ENCODE measurements around the gene C10orf71. TPM values are rescaled to one million over a fixed set of nuclear protein-coding genes. Genes with fewer than 3 reads are reported as not detected.

Gene C10orf71
- total RNA-seq, 1 experiment from 2014 or later, result not detected

DNA sequence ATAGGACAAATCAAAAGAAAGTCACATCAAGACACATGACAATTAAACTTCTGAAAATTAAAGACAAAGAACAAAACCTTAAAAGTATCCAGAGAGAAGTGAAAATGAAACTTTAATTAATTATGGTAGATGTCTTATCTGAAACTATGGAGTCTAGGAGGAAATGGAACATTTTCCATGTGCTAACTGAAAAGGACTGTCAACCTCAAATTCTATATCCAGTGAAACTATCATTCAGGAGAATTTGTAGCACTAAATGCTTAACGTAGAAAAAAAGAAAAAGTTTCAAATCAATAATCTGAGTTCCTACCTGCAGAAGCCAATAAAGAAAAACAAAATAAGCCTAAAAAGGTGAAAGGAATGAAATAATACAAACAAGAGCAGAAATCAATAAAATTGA, 33.1 kb upstream of the C10orf71 start:
- TF ChIP-seq, protein P1, sequence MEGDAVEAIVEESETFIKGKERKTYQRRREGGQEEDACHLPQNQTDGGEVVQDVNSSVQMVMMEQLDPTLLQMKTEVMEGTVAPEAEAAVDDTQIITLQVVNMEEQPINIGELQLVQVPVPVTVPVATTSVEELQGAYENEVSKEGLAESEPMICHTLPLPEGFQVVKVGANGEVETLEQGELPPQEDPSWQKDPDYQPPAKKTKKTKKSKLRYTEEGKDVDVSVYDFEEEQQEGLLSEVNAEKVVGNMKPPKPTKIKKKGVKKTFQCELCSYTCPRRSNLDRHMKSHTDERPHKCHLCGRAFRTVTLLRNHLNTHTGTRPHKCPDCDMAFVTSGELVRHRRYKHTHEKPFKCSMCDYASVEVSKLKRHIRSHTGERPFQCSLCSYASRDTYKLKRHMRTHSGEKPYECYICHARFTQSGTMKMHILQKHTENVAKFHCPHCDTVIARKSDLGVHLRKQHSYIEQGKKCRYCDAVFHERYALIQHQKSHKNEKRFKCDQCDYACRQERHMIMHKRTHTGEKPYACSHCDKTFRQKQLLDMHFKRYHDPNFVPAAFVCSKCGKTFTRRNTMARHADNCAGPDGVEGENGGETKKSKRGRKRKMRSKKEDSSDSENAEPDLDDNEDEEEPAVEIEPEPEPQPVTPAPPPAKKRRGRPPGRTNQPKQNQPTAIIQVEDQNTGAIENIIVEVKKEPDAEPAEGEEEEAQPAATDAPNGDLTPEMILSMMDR (IDR thresholded peaks at IDR 0.05; ENCODE audit: unreplicated experiment), result no peak
- Mint-ChIP-seq H3K4me3 (ENCODE audit: unreplicated experiment) (no peak overlapping the region), H3K27me3 (ENCODE audit: insufficient read depth, unreplicated experiment) (peaks cover 84% of the 10 kb centered on the region), H3K9me3 (ENCODE audit: unreplicated experiment) (no peaks in the 10 kb centered on the region), H3K27ac (ENCODE audit: low read depth, unreplicated experiment) (no peak overlapping the region), H3K36me3 (ENCODE audit: insufficient read depth, unreplicated experiment) (no peaks in the 10 kb centered on the region), H3K4me1 (ENCODE audit: insufficient read depth, unreplicated experiment) (no peaks in the 10 kb centered on the region)
- intact Hi-C loops (cut with micrococcal nuclease), result no loop called here
- ChIA-PET POLR2A (no interaction called here), CTCF (no interaction called here)
- BruUV-seq (replicated peaks), result no TSS peak
- no peak for DNase-seq (ENCODE audit: unreplicated experiment)

DNA sequence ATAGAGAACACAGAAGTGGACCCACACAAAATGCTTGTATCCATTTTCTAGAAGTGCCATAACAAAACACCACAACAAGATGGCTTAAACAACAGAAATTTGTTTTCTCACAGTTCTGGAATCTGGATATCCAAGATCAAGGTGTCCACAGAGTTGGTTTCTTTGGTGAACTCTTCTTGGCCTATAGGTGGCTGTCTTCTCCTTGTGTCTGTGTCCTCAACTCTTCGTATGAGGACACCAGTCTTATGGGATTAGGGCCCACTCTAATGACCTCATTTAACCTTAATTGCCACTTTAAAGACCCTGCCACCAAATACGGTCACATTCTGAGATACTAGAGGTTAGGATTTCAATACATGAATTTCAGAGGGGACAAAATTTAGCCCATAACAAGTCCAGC, 30.8 kb upstream of the C10orf71 start:
- Mint-ChIP-seq H3K36me3 (ENCODE audit: insufficient read depth, unreplicated experiment) (no peaks in the 10 kb centered on the region), H3K9me3 (ENCODE audit: unreplicated experiment) (no peaks in the 10 kb centered on the region), H3K4me1 (ENCODE audit: insufficient read depth, unreplicated experiment) (no peaks in the 10 kb centered on the region), H3K27me3 (ENCODE audit: insufficient read depth, unreplicated experiment) (peaks cover 75% of the 10 kb centered on the region), H3K27ac (ENCODE audit: low read depth, unreplicated experiment) (no peak overlapping the region), H3K4me3 (ENCODE audit: unreplicated experiment) (no peak overlapping the region)
- TF ChIP-seq, protein P1 (IDR thresholded peaks at IDR 0.05; ENCODE audit: unreplicated experiment), result no peak
- intact Hi-C loops (cut with micrococcal nuclease), result no loop called here
- BruUV-seq (replicated peaks), result no TSS peak
- ChIA-PET POLR2A (no interaction called here), CTCF (no interaction called here)
- DNase-seq (ENCODE audit: unreplicated experiment), result no peak

DNA sequence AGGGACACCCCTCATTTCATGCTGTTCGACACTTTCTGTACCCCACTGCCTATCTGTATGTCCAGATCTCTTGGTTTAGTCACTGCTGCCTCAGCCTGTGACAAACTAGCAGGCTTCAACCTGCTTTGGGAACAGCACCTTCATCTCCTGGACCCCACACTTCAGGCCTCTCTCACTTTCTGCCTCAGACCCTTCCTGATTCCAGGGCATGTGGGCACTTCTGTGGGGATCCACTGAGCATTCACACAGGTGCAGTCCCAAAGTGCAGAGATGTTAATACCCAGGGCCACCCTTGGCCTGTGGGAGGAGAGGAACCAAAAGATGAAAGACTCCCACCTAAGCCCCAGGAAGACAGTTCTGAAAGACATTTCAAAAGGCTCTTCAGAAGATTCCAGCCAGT, 29.4 kb upstream of the C10orf71 start:
- H3K9me3 Mint-ChIP-seq (ENCODE audit: unreplicated experiment), result no peaks in the 10 kb centered on the region

GRCh38 chr10:49270565-49270964, 28.4 kb upstream of the C10orf71 start:
- intact Hi-C loops (cut with micrococcal nuclease), result no loop called here
- DNase-seq (ENCODE audit: unreplicated experiment), result no peak
- no peaks in the 10 kb centered on the region for H3K4me1 Mint-ChIP-seq (ENCODE audit: insufficient read depth, unreplicated experiment)
- H3K4me3 Mint-ChIP-seq (ENCODE audit: unreplicated experiment), result no peak overlapping the region
- peaks cover 51% of the 10 kb centered on the region for H3K27me3 Mint-ChIP-seq (ENCODE audit: insufficient read depth, unreplicated experiment)
- POLR2A ChIA-PET, result no interaction called here
- CTCF ChIA-PET, result no interaction called here
- H3K27ac Mint-ChIP-seq (ENCODE audit: low read depth, unreplicated experiment), result no peak overlapping the region
- BruUV-seq (replicated peaks), result no TSS peak
- H3K36me3 Mint-ChIP-seq (ENCODE audit: insufficient read depth, unreplicated experiment), result no peaks in the 10 kb centered on the region
- TF ChIP-seq, protein P1 (IDR thresholded peaks at IDR 0.05; ENCODE audit: unreplicated experiment), result no peak
- H3K9me3 Mint-ChIP-seq (ENCODE audit: unreplicated experiment), result no peaks in the 10 kb centered on the region

More for the DNA sequence above, 29.4 kb upstream of the C10orf71 start:
- BruUV-seq (replicated peaks), result no TSS peak
- ChIA-PET POLR2A (no interaction called here), CTCF (no interaction called here)
- TF ChIP-seq, protein P1 (IDR thresholded peaks at IDR 0.05; ENCODE audit: unreplicated experiment), result no peak
- Mint-ChIP-seq H3K4me3 (ENCODE audit: unreplicated experiment) (no peak overlapping the region), H3K27me3 (ENCODE audit: insufficient read depth, unreplicated experiment) (peaks cover 61% of the 10 kb centered on the region), H3K4me1 (ENCODE audit: insufficient read depth, unreplicated experiment) (no peaks in the 10 kb centered on the region), H3K36me3 (ENCODE audit: insufficient read depth, unreplicated experiment) (no peaks in the 10 kb centered on the region), H3K27ac (ENCODE audit: low read depth, unreplicated experiment) (no peak overlapping the region)
- intact Hi-C loops (cut with micrococcal nuclease), result no loop called here
- no peak for DNase-seq (ENCODE audit: unreplicated experiment)

All from MCF 10A (cell line).